Superior temporal gyrus (tissue), 1 donor: ENCODE results near the gene MARK2.

Experiments used
- DNase-seq: peaks from one replicate; pipeline ENCODE4 v3.0.0-alpha.2; 2016; ENCODE audit errors: extremely low spot score

The MARK2 gene

GRCh38 chr11:63908631-63909401, 69.9 kb downstream of the MARK2 start:
- DNase-seq, result no peak

DNA sequence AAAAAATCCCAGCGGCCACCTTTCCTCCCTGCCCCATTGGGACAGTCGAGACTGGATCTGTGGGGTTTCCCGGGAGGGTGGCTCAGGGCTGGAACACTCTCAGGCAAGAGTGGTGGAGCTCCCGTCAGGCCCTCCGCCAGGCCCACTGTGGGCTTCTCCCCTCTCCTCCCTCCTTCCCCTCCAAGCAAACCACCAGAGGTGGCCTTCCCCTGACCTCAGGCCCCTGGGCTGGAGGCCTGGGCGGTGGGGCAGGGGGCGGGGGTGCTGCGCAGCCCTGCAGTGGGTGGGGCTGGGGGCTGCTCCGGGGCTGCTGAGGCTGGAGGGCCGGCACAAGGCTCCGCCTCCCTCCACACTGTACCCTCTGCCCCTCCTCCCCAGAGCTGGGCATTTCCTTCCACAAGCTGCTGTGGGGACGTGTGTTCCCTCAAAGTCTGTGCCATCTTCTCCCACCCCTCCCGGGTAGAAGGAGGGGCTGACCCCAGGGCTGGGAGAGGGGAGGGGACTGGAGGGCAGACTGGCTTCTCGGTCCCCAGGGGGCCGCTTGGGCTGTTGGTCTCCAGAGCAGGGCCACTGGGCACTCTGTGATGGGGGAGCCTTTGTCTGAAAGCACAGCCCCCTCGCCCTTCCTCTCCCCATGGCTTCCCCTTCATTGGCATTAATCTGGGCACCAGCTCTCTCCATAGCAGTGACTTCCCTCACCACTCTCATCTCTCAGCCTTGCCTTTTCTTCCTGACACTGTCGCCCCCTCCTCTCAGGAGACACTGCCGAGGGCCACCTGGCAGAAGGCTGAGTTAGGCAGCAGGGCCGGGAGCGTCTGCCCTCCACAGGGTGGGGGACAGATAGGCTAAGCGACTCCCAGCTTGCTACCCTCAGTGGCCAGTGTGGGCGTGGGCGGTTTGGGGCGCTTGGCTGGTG, 70.9 kb downstream of the MARK2 start:
- no peak for DNase-seq

DNA sequence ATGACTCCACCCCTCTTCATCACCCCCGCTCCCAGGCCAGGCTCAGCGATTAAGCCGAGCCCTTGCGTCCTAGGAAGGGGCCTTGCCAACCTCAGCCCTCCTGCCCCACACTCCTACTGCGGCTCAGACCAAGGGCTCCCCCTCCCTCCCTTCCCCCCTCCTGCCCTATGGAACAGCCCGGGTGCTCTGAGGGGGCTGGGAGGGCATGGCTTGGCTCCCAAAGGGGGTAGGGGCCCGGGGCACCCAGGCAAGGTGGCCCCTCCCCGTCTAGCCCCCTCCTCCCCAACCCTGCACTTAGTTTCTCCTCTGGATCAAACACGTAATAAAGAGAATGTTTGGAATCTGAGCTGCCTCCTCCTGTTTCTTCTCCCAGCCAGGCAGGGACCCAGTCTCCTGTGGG, 71.8 kb downstream of the MARK2 start:
- DNase-seq, result no peak

DNA sequence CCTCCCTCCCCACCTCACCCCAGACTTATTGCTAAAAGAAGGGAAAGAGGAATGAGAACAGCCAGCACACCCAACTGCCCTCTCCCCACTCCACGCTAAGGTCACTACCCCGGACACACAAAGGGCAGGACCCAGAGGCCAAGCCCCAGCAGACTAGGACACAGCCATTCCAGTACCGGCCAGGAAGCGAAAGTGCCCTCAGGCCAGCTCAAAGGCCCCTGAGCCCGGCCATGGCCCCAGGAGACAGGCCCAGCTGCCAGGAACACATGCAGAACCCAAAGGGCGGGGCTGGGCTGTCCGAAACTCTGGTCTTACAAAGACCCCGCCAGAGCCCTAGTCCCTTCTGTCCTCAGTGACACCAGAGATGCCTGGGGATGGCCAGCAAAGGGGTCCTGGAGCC, 72.5 kb downstream of the MARK2 start:
- no peak for DNase-seq

- no peak for DNase-seq
Measured at GRCh38 chr11:63911876-63912275, 73.0 kb downstream of the MARK2 start.

- no peak for DNase-seq
Measured at GRCh38 chr11:63912678-63913077, 73.8 kb downstream of the MARK2 start.

DNA sequence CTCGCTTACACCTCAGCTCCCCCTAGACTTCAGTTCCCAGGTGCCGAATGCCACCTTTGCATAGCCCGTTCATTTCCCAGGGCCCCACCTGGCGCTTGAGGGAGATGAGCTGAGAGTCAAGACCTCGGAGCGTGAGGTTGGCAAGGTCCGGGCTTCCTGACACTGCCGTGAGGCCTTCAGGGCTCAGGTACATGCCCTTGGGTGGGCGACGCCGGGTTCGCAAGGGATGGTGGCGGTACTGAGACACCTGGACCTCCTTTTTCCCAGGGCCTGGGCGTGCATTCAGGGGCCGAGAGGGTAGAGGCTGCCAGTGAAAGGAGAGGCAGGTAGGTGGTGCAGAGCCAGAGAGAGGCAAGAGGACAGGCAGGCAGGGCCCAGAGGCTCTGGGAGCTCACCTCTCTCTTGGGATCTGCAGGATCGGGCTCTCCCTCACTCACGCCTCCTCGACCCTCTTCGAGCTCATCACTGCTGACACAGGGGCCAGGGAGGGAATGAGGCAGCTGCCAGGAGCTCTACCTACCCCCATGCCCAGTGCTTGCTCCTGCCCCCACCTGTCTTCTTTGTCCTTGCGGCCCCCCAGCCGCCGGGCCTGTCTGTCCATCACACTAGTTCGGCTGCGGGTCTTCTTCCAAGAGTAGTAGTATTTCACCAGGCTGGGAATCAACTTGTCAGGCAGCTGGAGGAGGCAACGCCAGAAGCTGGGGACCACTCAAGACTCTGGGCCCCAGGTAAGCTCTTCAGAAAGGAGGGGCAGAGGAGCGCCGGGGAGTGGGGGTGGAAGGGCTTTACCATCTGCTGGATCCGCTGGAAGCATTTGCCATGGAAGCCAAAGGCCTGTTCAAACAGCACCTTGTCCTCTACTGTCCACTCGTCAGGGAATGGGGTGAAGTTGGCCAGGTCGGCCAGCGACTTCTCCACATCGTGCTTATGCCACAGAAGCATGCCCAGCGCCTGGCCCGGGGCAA, 75.2 kb downstream of the MARK2 start:
- DNase-seq, result no peak

DNA sequence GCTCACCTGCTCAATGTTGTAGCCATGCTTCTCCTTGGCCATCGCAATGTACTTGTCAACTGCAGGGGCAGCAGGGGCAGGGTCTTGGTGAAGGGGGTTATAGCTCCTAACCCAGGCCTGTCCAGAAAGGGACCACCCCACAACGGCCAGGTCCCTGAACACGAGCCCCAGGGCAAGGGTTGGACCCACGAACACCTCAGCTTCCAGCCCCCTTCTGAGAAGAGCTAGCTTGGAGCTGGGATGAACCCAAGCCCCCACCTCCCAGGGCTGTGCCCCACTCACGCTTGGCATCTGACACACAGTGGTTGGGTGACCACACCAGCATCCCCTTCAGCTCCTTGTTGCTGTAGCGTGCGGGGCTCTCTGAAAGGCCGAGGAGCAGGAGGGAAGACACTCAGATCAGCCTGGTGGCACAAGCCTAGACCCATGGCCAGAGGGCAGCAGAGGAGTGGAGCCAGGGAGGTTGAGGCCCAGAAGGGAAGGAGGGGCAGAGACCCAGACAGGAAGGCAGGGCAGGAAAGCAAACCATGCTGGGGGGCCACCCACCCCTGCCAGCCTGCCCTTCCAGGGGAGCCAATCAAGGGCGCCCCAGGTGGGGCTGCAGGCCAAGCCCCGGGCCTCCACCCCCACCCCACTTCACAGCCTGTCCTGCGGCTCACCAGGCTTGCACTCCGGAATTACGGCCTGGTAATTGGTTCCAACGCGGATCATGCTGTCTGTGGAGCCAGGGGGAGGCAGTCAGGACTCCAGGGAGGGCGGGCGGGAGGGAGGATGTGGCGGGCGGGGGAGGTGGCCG, 76.2 kb downstream of the MARK2 start:
- no peak for DNase-seq

DNA sequence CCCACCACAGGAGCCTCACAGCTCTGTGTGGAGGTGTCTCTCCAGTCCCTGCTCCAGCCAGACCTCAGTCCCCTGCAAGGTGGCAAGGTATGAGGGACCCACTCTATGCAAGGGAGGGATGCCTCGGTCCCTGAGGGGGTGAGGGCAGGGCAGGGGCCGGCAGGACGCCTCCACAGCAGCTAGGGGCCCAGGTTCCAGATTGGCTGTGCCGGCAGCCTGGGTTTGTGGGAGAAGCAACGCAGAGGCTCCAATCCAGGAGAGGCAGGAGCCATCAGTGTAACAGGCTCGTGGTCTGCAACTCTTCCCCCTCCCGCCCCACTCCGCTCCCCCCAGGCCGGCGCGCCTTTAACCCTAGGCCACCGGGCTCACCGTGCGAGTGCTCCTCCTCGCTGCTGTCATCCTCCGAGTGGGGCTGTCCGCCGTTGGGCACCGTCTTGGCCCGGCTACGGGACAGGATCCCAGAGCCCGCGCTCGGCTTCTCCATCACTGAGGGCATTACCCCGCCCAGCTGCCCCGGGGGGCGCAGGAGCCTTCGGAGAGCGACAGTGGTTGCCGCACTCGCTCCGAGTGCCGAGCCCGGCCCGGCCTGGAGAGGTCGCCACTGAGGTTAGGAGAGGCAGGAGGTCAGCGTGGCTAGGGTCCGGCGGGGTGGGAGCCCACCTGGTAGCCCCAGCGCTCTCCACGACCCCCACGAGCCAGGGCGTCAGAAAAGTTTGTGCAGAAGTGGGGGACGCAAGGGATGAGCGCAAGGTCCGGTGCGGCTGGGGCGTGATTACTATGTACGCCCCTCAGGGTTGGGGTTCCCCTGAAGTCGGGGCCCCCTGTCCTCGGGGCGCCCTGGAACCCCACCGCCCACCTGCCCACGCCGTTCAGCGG, 77.3 kb downstream of the MARK2 start:
- no peak for DNase-seq

DNA sequence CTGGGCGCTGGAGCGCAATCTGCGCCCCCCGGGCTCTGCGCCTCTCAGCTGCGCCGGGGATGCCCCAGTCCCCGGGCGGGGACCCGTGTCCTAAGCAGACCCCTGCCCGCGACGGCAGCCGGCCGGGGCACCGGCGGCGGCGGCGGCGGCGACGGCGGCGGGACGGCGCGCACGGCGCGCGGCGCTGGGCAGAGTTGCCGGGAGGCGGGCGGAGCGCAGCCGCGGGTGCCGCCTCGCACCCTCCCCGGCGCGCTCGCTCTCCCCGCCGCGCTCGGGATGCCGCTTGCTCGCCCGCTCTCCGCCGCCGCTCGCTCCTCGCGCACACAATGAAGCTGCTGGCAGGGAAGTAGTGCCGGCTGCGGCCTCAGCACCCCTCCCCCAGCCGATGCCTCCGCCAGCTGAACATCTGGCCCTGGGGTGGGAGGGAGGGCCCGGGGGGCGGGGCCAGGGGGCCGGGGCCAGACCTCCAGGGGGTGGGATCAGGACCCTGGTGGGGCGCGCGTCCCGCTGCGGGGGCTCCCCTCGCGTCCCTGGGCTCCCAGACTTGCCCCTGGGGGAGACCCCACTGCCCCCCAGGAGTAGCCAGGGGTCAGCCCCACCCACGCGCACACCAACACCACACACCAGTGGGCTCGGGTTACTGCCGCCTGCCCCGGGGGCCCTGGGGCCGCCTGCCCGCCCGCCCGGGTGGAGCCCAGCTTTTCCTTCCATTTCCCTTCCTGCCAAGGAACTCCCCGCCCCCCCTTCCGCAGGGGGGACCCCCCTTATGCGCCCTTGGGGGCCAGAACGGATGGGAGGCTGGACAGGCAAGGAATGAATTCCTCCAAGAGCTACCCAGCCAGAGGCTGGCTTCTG, 78.2 kb downstream of the MARK2 start, which contains the start of gene RCOR2:
RCOR2 (minus strand) TSS at position 328 of the 855 bp plus-strand sequence. CDS start 708 bp downstream, outside the sequence.
- DNase-seq, result peak; percentile 89

DNA sequence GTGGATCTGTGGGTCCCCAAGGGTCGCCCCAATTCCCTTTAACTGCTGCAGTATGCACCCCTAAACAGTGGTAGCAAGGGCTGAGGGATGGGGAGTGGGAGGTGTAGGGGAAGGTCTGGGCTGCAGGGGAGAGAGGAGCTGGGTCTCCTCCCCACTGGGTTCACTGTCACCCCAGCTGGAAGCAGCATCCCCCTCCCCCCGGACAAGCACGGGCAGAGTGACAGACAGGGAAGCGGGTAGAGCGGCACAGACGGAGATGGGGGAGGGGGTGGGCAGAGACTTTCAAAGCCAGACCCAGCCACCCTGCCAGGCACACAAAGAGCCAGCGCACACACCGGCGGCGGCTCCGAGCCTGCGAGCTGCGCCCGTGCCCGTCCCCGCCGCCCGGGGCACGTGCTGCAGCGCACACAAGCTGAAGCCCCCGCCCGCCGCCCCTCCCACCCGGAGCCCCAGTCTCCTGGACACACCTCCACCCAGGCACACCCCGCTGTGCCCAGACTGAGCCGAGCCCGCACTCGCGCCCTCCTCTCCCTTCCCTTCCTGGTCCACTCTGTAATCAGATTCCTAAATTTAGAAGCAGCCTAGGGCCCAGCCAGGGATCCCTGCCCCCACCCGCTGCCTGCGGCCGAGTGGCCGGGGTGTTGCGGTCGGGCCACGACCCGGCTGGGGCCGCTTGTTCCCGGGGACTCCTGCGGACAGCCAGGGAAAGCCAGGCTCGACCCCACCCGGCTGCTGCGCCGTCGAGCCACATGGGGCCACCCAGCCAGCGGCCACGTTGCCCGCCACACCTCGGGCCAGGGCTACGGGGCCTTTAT, 79.0 kb downstream of the MARK2 start:
- DNase-seq, result peak; percentile 81

DNA sequence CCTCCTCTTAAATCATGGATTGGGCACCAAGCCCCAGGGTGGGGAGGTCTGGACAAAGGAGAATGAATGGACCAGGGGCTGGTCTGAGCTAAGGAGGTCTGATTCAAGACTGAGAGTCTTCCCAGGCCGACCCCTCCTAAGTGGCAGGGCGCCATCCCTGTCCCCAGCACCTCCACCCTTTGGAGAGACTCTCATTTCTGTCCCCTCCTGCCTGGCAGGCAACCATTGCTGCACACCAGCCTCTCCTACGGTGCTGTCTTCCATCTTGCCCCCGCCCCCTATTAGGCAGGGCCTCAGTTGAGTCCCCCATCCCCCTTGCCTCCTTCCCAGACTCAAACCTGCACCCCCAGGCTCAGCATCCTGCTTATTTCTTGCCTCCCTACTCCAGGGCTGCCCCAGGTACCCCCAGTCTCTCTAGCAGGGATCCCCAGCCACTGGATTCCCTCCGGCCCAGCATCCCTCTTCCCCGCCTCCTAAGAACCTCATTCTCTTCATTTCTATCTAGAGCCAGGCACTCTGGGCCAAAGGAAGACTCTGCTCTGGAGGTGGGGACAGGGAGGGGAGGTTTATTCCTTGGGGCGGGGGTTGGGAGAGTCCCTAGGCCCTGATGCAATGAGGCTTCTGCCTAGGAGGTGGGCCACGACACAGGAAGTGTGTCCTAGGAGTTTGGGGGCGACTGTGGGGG, 79.7 kb downstream of the MARK2 start:
- no peak for DNase-seq

DNA sequence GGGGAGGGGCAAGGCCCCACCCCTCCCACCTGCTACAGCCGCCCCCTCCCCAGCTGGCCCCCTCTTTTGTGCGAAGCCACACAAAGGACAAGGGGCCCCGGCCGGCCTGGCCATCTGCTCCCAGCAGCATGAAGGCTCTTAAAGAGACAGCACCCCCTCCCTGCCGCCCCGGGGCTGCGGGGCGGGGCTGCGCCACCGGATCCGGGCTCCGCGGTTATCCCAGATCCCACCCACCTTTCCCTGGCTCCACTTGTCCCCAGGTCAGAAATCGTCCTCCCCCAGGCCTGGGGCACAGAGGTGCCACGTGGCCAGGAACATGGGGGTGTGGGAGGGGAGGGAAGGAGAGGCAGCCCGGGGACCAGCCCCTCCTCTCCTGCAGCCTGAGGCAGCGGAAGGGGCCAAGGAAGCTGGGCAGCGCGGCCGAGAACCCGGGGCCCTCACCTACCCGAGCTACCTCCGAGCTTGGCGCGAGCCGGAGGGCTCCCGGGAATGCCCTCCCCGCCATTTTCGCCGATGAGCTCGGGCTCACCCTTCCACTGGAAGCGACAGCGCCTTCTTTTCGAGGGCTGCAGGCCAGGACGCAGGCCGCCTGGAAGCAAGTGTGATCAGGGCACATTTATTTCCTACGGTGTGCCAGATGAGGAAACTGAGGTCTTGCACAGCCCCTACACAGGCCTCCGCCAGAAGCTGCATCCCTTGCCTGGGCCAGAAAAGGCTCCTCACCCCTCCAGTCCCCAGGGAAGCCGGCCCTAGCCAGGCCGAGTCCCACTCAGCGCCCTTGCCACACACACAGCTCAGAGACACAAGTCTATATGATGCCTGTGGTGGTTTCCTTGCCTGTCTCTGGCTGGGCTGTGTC, 80.6 kb downstream of the MARK2 start:
- peak; percentile 53 for DNase-seq

- DNase-seq, result peak; percentile 73
Measured at GRCh38 chr11:63920126-63920938, 81.4 kb downstream of the MARK2 start.

DNA sequence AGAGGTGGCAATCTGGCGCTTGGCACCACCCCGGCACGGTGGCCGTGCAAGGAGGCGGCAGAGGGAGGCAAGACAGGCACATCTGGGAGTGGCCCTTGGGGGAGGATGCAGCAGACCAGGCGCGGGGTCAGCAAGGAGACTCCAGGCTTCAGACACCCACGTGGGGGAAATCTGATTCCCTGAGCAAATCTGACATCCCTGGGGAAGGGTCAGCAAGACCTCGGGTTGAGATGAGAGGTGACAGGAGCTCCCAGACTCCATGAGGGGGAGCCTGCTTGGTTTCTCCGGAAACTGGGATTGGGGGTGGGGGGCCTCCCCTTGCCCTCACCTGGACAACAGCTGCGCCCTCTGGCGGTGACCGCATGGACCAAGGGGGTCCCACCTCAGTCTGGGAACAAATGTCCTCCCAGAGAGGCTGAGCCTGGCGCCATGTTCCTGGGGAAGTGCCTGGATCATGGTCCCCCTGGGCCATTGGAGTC, 82.1 kb downstream of the MARK2 start:
- no peak for DNase-seq
